Activated naive CD4-positive, alpha-beta T cell treated with anti-CD3 and anti-CD28 coated beads, Interleukin-2, amount 50 U/mL, for 72 hours (primary cell): ENCODE data around the gene ZNF436. TPM values are rescaled to one million over a fixed set of nuclear protein-coding genes. Genes with fewer than 3 reads are reported as not detected.

ENCODE experiments used
- total RNA-seq, 2 donors: library from RNA; stranded (reverse); gene quantifications; one replicate each; pipeline ENCODE4 v1.2.3, GENCODE V29; 2022

Gene ZNF436
- total RNA-seq, 2 donors from 2014 or later, result 7.6 to 8.2 TPM

Other genes with a start within 250 kb of the ZNF436 start
- gene LUZP1, start 201.0 kb downstream of the ZNF436 start, total RNA-seq, result 10 to 100 TPM; 18.5 to 21.4 TPM
- not detected for gene HTR1D, start 152.3 kb downstream of the ZNF436 start, total RNA-seq
- 100 to 1,000 TPM; 175 to 177 TPM for gene HNRNPR, start 25.6 kb downstream of the ZNF436 start, total RNA-seq
- 10 to 100 TPM; 10.5 to 19.2 TPM for gene TCEA3, start 54.9 kb upstream of the ZNF436 start, total RNA-seq
- gene ASAP3, start 114.3 kb upstream of the ZNF436 start, total RNA-seq, result under 1 TPM; 0.95 to 0.98 TPM
- 10 to 100 TPM; 19.3 to 23.2 TPM for gene E2F2, start 161.4 kb upstream of the ZNF436 start, total RNA-seq
- 100 to 1,000 TPM in 1 of 2 donors, 10 to 100 TPM in 1; 31.5 to 290 TPM for gene ID3, start 189.7 kb upstream of the ZNF436 start, total RNA-seq